ENCODE results near the gene SNTA1. TPM values are rescaled to one million over a fixed set of nuclear protein-coding genes. Genes with fewer than 3 reads are reported as not detected.
A peak's percentile ranks its signal among the peaks of the same experiment; 100 is the strongest.
"Not testable (repeated sequence)": the region's sequence is repeated elsewhere in the genome, so short reads cannot be mapped to it uniquely, and the experiment has no call there.

SNTA1 gene
- polyA plus RNA-seq, 10 donors = 18.1 to 34.9 (median 28.3) TPM

DNA sequence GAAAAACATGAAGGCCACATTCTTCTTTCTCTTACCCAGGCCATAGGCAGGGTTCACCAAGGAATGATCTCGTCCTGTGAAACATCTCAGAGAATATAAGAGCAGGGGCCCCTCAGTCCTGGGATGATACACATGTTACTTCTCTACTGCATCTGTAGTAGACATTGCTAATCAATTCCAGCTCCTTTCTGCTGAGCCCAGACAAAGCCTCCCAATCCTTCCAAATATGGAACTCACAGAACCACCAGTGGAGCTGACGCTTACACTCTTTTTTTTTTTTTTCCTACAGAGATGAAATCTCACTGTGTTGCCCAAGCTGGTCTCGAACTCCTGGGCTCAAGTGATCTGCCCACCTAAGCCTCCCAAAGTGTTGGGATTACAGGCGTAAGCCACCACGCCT, 9.1 kb downstream of the SNTA1 start:
- no peak for DNase-seq

DNA sequence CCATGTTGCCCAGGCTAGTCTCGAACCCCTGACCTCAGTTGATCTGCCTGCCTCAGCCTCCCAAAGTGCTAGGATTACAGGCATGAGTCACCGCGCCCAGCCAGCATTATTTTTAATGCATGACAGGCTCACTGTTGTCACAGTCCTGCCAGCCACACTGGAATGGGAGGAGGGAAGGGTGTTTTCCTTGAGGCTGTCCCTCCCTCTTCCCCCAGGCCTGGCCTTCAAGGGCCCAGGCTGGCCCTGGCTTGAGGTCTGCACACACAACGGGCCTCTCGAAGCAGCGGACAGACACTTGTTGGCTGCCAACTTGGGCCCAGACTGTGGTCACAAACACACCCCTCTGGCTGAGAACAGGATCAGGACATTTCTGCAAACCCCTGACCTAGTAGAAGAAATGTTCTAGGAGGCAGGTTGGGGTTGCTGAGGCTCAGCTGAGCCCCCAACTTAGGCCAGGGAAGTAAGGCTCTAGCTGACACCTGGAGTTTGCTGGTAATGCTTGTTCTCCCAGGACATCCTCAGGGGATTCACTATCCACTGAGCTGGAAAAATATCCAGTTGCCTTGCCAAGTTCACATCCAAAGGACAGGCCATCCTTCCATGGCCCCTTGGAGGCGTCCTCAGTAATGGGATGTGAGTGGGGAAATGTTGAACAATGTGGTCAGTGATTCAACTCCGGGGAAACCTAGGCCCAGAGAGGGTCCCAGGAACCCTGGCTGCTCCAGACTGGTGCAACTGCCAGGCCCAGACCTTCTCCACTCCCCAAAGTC, 9.9 kb downstream of the SNTA1 start:
- peak in 1 of 3 donors; percentile 54 for DNase-seq

DNA sequence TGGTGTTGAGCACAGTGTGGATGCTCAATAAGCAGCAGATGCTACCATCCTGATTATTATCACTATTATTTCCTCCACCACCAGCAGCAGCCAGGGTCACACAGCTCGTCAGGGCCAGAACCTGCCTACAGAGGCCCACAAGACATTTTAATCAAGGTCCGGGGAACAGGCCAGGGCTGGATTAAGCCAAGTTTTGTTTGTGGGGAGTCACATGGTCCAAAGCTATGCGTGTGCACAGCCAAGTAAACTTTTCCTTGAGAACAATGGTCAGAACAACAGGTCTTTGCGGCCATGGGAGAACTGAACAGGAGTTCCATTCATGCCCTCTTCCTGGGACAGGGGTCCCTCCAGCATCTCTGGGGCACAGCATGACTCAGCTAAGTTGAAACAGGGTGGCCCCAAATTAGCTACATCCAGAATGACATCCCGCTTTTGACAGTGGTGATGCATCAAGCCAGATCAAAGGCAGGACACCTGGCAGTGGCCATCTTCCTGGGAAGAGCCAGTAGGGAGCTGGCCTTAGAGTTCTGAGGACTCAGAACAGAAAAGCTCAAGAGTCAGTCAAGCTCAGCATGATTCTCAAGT, 11.7 kb downstream of the SNTA1 start:
- DNase-seq = peak in 1 of 3 donors; percentile 68

DNA sequence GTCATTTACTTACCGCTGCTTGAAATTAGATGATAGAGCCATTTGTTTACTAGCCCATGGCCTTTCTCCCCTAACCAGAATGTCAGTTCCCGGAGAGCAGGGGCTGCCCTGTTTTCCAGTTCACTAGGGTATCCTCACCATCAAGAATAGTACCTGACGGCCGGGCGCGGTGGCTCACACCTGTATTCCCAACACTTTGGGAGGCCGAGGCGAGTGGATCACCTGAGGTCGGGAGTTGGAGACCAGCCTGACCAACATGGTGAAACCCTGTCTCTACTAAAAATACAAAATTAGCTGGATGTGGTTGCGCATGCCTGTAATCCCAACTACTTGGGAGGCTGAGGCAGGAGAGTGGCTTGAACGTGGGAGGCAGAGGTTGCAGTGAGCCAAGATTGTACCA, 19.7 kb downstream of the SNTA1 start:
- DNase-seq = not testable (repeated sequence)

DNA sequence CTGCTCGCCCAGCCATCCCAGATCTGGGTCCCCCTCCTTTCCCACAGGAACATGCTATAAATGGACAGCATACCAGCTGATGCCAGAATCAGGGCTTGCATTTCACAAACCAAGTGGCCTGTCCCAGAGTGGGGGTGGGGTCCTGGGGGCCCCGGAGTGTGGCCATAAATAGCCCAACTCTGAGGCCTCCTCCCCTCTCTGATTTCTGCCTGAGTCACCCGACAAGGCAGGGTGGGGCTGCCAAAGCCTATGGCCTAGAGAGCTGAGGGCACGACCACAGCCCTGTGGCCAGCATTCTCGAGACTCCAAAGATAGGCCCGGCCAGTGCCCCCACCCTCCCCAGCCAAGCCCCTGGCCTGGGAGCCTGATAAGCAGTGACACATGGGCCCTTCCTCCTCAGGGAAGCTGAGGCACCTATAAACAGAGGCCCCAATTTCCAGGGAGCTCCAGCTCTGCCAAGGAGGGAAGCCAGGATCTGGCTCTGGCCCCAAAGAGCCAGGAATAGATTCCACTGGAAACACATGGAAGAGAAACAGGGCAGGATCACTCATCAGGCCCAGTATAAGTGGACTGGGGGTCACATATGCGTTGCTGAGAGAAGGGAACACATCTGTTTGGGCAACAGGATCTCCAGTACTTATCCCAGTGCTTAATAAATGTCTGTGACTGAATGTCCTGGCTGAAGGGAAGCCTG, 20.3 kb downstream of the SNTA1 start:
- peak; percentile 36 to 79 (median 43) for DNase-seq

DNA sequence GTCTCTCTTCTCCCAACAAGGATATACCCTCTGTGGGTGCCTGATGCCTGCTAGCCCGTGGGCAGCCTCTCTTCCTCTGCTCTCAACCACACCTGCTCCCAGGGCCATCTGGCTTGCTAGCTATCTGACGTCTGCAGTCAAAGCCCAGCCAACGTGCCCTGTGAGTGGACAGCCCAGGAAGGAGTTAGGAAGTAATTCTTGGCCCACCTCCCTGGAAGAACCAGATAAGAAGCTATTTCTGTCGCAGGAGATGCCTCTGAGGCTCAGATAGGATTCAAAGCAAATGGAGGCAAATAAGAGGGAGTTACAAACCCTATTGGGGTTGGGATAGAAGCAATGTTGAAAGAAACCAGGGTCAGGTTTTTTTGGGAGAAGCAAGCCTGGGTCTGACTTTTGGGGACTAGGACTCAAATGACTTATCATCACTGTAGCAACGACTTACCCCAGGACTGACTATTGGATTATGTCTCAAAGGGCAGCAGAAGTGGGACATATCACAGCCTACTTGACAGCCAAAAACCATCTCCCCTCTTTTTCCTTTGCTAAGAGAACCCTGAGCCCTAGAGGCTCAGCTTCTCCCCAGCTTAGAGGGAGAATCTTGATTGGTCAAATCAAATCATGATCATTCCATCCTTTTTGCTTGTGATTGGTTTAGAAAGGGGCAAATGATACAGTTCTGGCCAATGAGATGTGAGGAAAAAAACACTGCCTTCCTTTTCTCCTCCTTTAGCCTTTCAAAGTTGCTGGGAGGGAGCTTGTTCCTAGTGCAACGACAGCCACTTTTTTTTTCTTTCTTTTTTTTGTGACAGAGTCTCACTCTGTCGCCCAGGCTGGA, 24.2 kb downstream of the SNTA1 start:
- peak; percentile 47 to 67 (median 62) for DNase-seq

DNA sequence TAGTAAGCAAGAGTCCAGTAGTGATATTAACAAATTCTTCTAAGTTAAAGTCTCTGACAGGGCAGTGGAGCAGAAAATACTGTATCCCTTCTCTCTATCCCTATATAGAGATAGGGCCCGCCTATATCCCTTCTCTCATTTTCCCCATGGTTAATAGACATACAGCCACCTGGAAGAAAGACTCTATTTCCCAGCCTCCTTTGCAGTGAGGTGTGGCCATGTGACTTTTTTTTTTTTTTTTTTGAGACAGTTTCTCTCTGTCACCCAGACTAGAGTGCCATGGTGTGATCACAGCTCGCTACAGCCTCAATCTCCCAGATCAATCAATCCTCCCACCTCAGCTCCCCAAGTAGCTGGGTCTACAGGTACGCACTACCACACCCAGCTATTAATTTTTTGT, 25.5 kb downstream of the SNTA1 start:
- DNase-seq = no peak

DNA sequence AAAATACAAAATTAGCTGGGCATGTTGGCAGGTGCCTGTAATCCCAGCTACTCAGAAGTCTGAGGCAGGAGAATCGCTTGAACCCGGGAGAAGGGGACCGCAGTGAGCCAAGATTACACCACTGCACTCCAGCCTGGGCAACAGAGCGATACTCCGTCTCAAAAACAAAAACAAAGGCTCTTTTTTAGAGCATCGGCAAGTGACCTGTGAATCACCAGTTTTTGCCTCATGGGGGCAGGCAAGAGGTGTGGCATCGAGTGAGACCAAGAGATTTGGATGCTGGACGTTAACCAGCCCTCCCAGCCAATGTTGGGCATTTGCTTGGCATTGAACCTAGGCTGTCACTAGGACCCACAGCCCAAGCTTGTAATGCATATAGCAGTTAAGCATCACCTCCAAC, 27.6 kb downstream of the SNTA1 start:
- DNase-seq = no peak

DNA sequence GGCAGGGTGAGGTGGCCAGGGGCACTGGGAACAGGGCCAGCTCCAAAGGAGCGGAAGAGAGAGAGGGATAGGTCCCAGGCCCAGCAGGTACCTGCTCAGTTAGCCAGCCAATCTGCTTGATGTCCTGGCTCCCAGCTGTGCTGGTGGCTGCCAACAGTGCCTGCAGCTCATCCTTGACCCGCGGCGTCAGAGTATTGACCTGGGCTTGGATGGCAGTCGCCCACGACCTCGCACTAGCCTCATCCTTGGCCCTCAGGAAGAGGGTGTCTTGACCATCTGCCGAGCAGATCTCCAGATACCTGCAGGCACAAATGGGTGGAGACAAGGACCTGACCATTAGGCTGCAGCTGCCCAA, 31.1 kb downstream of the SNTA1 start:
- no peak for DNase-seq

DNA sequence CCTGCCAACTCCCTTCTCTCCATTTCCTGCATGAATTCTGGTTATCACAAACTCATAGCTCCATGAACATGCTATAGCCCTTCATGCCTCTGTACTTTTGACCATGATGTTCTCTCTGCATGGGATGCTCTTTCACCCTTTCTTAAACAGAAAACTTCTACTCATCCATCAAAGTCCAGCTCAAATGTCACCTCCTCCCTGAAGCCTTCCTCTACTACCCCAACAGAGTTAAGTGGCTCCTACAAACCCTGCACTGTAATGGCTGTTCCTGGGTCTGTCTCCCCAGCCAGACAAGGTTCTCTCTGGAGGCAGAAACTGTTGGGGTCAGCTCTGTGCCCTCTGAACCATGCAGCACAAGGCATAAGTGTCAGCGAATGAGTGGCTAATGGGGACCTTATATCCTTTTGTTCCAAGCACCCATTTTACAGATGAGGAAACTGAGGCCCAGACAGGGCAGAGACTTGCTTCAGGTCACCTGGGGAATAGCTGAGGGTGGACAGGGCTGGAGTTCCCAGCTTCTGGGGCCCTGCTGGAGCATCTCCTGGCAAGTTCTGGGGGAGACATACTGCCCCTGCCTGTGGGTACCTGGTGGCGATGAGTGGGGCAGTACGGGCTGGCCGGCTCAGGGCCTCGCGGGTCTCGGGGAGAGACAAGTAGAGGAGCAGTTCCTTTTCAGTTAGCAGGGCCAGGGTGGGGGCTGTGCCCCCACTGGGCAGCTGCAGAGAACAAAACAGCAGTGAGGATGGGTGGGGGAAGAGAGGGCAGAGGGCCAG, 31.7 kb downstream of the SNTA1 start:
- DNase-seq = no peak

DNA sequence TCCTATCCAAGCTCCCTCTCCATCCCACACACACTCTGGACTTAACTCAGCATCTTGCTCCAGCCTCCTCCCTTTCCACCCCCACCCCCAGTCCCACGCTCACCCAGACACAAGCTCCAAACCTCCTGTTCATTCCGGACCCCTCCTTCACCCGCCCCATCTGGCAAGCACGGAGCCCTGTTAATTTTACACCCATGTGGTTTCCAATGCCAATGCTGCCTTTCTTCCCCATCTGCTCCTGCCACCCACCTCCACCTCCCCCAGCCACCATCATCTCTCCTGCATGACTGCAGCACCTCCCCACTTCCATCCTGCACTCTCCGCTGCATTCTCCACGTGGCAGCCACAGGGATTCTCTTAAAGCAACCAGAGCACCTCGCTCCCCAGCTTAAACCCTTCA, 32.3 kb downstream of the SNTA1 start:
- no peak for DNase-seq

DNA sequence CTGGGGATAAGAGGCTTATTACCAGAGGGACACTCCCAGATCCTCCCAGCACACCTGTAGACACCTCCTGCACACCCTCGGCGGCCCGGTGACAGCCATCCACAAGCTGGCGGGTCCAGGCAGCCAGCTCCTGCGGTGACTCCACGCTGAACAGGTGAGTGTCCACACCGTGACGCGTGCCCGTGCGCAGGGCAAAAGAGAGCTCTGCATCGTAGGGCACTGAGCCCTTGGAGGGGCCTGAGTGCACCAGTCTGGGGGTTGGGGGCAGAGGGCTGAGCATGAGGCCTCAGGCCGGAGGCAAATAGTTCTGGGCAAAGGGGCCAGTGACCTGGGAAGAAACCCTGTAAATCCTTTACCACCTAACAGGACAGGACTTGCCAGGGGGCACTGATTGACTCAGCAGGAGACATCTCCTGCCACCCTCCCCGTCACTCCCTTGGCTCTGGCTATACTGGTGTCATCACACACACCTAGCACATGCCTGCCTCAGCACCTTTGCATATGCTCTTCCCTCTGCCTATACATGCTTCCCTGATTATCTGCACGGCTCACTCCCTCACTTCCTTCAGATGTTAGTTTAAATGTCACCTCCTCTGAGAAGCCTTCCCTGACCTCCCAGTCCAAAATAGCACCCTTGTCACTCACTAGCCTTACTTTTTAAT, 33.4 kb downstream of the SNTA1 start:
- no peak for DNase-seq

DNA sequence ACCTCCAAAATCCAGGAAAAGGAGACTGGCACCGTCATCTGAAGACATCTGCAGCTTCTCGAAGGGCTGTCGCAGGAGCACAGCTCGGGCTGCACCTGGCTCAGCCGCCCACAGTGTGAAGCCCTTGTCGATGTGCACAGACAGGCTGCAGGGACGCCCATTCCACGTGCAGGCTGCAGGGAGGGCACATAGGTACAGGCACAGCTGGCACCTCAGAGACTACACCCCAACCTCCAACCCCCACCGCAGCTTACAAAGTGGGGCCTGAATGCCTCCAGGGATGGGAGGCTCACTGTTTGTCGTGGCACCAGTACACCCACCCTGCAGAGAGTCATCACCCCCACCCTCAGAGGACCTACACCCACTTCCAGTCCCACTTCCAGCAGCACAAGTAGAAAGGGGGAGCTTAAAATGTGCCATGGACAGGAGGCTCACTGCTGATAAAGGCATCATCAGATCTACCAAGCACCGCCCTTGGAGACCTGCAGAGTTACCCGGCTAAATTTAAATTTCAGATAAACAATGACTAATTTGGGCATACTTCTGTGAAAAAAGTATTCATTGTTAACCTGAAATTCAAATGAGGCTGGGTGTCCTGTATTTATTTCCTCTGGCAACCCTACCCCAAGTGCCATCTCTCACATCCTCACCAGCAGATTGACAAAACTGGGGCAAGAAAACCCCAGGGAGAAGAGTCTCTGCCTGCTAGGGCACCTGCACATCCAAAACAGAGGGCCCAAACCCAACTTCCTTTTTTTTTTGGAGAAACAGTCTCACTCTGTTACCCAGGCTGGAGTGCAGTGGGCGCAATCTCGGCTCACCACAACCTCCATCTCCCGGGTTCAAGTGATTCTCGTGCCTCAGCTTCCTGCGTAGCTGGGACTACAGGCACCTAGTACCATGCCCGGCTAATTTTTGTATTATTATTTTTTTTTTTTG, 34.6 kb downstream of the SNTA1 start:
- no peak for DNase-seq

DNA sequence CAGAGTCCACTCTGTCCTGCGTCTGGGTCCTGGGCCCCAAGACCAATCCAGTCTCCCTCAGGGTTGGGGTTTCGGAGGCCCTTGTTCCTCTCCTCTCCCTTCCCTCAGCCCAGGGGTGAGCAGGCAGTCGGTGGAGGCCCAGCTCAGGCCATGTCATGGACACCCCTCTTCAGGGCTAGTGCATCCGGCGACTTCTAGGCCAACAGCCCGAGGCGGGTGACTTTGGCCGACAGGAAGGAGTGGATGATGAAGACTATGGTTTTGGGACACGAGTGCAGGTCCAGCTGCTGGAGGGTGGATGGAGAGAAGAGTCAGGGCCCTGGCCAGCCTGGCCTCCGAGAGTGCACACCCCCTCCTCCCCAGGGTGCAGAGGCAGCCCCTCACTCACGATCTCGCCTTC, 35.2 kb downstream of the SNTA1 start:
- DNase-seq = no peak

DNA sequence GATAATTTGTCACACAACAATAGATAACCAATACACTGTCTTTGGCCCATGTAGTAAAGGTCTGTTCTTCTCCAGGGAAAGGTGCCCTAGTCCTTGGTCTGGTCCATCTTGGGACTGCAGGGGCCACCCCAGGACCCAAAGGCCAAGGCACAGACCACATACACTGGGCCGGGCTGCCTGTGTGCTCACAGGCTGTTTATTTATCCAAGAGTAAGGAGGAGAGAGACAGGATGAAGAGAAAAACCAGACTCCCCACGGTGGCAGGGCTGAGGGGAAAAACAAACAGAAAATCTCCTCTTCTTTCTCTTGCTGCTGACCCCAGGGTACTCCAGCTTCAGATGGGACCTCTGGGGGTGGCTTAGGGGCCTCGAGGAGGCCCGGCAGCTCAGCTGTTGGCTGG, 35.8 kb downstream of the SNTA1 start:
- no peak for DNase-seq

DNA sequence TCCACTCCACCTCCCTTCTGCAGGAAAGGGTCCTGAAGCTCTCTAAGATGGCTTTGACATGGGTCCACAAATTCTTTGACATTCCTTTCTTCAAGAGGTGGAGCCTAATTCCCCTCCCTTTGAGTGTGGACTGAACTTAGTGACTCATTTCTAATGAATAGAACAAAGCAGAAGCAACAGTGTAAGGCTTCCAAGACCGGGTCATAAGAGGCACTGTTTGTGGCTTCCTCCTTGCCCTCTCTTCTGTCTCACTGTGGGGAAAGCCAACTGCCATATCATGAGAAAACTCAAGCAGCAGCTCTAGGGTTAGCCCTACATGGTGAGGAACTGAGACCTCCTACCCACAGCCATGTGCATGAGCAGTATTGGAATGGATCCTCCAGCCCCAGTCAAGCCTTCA, 36.3 kb downstream of the SNTA1 start:
- DNase-seq = no peak

DNA sequence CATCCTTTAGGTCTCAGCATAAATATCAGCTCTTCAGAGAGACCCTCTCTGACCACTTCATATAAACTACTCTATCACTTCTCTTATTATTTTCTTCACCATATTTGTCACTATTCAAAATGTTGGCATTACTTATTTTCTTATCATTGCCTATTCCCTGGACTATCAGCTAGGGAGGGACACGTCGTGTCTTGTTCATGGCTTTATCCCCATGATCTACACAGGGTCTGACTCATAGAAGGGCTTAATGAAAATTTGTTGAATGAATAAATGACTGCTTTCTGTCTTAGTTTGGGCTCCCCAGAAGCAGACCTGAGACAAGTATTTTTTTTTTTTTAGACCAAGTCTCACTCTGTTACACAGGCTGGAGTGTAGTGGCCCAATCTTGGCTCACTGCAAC, 39.3 kb downstream of the SNTA1 start:
- DNase-seq = no peak

DNA sequence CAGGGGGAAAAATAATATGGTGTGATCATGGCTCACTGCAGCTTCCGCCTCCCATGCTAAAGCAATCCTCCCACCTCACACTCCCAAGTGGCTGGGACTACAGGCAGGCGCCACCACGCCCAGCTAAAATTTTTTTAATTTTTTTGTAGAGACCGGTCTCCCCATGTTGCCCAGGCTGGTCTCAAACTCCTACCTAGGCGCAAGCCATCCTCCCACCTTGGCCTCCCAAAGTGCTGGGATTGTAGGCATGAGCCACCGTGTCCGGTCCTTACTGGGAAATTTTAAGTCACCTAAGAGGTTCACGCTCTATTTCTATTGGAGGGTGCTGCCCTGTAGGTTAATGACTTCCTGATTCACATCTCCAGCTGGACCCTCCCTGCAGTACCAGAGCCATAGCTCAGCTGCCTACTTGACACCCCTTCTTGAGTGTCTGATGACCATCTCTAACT, 41.6 kb downstream of the SNTA1 start:
- no peak for DNase-seq

DNA sequence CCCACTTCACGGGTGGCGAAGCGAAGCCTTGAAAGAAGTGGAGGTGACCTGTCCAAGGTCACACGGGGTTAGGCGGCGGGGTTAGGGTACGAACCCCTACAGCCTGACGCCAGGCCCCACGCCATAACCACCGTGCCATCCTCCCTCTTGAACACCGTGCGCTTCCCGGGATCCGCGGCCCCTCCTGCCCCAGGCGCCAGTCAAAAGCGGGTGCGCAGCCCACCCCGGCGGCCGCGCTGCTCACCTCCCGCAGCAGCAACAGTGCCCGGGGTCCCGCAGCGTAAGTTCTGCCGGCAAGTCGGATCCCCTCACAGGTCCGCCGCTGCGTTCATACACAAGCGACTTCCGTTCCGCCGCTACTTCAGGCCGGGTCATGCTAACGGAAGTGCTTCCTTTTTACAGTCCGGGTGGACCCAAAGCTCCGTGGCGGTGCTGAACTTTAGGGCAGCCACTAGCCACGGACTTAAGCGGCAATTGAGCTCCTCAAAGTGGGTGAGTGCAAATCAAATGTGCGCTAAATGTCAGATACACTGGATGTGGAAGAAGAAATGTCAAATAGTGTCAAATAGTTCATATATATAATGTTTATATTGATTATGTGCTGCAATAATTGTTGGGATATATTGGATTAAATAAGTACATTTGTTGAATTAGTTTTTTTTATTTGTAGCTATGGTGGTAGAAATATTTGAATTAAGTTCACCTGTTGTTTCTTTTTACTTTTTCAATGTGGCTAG, 42.2 kb downstream of the SNTA1 start, which contains the start of gene CDK5RAP1:
Gene CDK5RAP1, minus strand, starts transcription at position 336 of the 737 bp plus-strand sequence. CDS start 4,455 bp downstream, outside the sequence.
- peak; percentile 88 to 95 (median 92) for DNase-seq

Data from muscle of back (tissue), 11 donors.